Anterior cingulate cortex (tissue), 58 donors: ENCODE data around the gene CDC25B.
A peak's percentile ranks its signal among the peaks of the same experiment; 100 is the strongest.
"Not testable (repeated sequence)": the region's sequence is repeated elsewhere in the genome, so short reads cannot be mapped to it uniquely, and the experiment has no call there.

Experiments
- DNase-seq, 58 donors: peaks; one replicate each; lab custom pipeline; 2025; lab: John Stamatoyannopoulos, UW

CDC25B gene

DNA sequence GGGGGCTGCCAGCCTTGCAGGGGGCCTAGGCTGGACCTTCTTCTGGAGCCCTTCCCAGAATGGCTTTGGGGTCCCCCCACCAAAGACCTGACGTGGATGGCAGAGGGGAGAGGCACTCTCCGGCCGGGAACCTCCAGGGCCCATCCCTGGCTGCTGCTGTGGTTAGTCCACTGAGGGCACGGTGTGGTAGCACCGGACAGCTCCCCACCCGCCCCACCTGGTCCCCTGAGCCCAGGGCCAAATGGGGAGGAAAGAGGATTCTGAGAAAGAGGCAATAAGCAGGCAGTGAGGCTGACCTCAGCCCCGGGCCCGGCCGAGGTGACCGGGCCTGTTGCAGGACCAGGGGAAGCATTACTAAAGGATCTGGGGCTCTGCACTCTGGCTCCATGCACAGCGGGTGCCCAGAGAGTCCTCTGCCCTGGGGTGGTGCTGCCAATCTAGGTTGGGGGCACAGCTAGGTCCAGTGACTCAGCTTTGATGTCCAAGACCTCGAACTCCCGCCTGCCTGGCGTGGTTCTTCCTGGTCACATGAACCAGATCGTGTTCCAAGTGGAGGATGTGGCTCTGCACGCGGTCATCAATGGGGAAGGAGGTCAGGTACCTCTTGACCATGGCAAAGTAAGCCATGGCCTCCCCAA lies 11.8 kb upstream of the CDC25B start:
- DNase-seq: no peak

DNA sequence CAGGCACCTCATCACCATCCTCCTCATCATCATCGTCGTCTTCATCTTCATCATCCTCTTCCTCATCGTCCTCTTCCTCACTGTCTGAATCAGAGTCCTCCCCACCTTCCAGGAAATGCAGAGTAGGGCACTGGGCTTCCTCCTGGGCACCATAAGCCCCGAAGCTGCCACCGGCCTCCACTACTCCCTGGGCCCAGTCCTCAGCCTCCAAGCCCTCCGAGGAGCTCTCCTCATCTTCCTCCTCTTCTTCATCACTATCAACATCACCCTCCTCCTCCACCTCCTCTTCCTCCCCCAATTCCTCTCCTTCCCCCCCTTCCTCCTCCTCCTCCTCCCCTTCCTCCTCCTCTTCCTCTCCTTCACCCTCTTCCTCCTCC lies 11.3 kb upstream of the CDC25B start:
- no peak for DNase-seq

GRCh38 chr20:3785240-3786125 lies 10.6 kb upstream of the CDC25B start:
- DNase-seq: peak in 1 of 58 donors; percentile 37

DNA sequence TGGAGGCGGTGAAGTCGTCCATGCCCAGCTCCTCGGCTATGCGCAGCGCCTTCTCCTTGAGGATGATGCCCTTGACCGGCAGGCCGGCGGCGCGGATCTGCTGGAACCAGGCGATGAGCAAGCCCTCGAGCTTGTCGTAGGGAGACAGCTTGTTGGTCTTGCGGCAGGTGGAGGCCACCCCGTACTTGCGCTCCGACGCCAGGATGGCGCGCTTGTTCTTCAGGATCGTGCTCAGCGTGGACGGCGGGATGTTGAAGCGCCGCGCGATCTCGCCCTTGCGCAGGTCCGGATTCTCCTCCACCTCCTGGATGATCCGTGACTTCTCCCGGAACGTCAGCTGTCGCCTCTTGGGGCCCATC lies 10.0 kb upstream of the CDC25B start:
- peak in 13 of 58 donors; percentile 19 to 62 (median 37) for DNase-seq

GRCh38 chr20:3786665-3787323 lies 9.3 kb upstream of the CDC25B start, which contains the start of gene CENPB:
Gene CENPB, minus strand, starts transcription at chr20:3786740. Its CDS starts 257 bp downstream, at chr20:3786483.
- DNase-seq: peak in 56 of 58 donors; percentile 23 to 93 (median 80)

DNA sequence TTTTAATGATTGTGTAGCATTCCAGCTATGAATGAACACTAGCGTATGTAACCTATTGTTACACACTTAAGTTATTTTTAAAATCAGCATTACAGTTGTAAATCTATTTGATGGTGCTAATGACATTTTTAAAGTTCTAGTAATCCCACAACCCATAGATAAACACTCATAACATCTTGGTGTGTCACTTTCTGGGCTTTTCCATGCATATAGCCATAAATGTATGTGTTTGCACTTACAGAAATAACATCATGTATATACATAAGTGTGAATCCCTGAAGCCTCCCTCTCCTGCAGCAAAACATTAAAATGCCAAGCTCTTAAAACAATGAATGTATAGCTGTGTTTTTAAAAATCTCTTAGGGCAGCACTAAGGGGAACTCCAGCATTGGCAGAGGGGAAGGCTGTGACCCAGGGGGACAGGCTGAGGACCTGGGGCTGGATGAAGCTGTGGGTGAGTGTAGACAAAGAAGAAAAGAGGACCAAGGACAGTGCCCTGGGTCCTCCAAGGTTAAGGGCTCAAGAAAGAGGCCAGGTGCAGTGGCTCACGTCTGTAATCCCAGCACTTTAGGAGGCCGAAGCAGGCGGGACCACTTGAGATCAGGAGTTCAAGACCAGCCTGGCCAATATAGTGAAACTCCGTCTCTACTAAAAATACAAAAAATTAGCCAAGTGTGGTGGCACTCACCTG lies 8.6 kb upstream of the CDC25B start:
- no peak for DNase-seq

GRCh38 chr20:3788685-3789155 lies 7.4 kb upstream of the CDC25B start:
- no peak for DNase-seq

DNA sequence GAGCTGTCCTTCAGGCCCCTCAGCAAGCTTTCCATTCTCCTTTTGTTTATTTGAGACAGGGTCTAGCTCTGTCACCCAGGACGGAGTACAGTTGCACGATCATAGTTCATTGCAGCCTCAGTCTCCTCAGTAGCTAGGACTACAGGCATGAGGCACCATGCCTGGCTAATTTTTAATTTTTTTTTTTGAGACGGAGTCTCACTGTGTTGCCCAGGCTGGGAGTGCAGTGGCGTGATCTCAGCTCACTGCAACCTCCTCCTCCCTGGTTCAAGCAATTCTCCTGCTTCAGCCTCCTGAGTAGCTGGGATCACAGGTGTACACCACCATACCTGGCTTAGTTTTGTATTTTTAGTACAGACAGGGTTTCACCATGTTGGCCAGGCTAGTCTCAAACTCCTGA lies 6.9 kb upstream of the CDC25B start:
- not testable (repeated sequence) for DNase-seq

DNA sequence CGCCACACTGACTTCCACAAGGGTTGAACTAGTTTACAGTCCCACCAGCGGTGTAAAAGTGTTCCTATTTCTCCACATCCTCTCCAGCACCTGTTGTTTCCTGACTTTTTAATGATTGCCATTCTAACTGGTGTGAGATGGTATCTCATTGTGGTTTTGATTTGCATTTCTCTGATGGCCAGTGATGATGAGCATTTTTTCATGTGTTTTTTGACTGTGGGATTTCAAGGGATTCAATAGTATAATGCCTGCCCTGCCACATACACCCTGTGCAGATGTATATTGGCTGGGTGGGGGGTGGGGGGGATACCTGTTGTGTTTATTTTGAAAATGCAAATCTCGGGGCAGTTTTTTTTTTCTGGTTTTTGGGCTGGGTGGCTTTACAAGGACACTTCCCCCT lies 1.9 kb upstream of the CDC25B start:
- not testable (repeated sequence) for DNase-seq

GRCh38 chr20:3794701-3795420 lies 1.2 kb upstream of the CDC25B start:
- no peak for DNase-seq

- peak in 1 of 58 donors; percentile 67 for DNase-seq
Measured at GRCh38 chr20:3796477-3797225, 541 bp downstream of the CDC25B start.

- DNase-seq: no peak
Measured at GRCh38 chr20:3797226-3797545, 1.1 kb downstream of the CDC25B start.

DNA sequence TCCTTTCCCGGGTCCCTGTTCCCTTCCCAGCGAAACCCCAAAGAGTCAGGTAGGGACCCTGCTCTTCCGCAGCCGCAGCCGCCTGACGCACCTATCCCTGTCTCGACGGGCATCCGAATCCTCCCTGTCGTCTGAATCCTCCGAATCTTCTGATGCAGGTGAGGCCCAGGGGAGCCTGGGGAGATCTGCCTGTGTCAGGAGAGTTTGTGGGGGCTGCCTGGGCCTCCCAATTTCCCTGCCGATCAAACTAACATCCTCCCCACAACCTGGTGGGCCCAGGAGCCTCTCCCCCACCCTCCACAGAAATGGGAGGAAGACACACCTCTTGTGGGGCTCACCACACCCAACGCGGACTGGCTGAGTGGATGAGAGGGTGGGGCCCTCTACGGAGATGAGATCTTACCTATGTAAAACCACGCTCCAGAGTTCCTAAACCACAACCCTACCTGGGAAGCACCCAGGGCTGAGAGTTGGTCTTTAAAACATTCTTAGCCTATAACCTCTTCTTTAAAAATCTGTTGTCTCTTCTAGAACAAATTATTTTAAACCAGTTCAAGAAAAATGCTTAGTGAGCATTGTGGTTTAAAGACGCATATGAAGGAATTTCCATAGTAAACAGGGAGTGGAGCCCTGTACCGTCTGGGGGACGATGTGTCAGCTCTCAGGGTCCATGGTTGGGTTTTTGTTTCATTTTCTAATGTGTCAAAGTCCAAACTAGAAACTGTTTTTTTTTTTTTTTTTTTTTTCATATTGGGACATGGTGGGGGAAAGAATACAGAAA lies 1.7 kb downstream of the CDC25B start:
- no peak for DNase-seq

- peak in 10 of 58 donors; percentile 12 to 47 (median 28) for DNase-seq
Measured at GRCh38 chr20:3798373-3798768, 2.3 kb downstream of the CDC25B start.

GRCh38 chr20:3798908-3799248 lies 2.8 kb downstream of the CDC25B start:
- DNase-seq: no peak

- DNase-seq: no peak
Measured at GRCh38 chr20:3800256-3800877, 4.3 kb downstream of the CDC25B start.

DNA sequence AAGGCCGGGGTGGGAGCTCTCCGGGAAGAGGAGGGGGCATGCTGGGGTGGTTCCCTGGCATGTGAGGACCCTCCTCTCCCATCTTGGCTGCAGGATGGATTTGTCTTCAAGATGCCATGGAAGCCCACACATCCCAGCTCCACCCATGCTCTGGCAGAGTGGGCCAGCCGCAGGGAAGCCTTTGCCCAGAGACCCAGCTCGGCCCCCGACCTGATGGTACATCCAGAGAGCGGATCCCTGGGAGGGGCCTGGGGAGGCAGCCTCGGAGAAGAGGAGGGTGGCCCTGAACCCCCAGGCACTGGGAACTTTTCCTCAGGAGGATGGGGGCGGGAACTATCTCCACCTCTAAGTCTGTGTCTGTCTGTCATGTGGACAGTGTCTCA lies 4.8 kb downstream of the CDC25B start:
- DNase-seq: no peak

DNA sequence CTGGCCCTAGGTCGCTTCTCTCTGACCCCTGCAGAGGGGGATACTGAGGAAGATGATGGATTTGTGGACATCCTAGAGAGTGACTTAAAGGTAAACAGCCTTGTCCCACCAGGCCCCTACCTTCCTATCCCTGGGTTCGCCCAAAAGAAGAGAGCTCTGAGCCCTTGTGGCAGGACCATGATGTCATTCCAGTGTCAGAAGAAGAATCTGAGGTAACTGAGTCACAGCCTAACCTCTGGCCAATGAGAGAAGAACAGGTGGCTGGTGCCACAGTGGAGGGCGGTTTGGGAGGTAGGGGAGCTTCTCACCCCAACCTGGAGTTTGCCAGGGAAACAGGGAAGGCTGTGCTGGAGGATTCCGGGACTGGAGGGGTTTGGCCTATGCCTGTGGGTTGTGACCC lies 5.2 kb downstream of the CDC25B start:
- no peak for DNase-seq
